ENCODE data around the gene BBOF1. TPM values are rescaled to one million over a fixed set of nuclear protein-coding genes. Genes with fewer than 3 reads are reported as not detected.

Gene BBOF1
- total RNA-seq, 8 experiments from 2014 or later: 4.0 to 38.2 (median 9.8) TPM

GRCh38 chr14:74042296-74042695 is 23.1 kb downstream of the BBOF1 start:
- H3K4me3 ChIP-seq: no peak overlapping the region
- ATAC-seq (replicated peaks in 6 of 8): no peak
- in situ Hi-C loops (cut with MboI; ENCODE audit: low pct_unique_long_range_greater_than_20kb in 2 of 9, low sequenced_read_pairs in 9 of 9, unreplicated experiment in 9 of 9): no loop called here
- no peak overlapping the region for H3K27ac ChIP-seq
- no peaks in the 10 kb centered on the region for H3K4me1 ChIP-seq (replicated peaks in 1 of 2)
- 37 to 76% (median 54%) methylated on average over 1 to 2 of the region's 2 CpGs; no CpG with 5 or more reads in 4 of the 10 experiments for WGBS, 10 experiments

- in situ Hi-C loops (cut with MboI; ENCODE audit: low pct_unique_long_range_greater_than_20kb in 2 of 9, low sequenced_read_pairs in 9 of 9, unreplicated experiment in 9 of 9): no loop called here
- WGBS, 10 experiments: 83 to 100% (median 96%) methylated on average over 1 to 4 of the region's 4 CpGs; no CpG with 5 or more reads in 7 of the 10 experiments
- H3K4me3 ChIP-seq: no peak overlapping the region
- H3K27ac ChIP-seq: no peak overlapping the region
- peak in 2 of 8 experiments; percentile 68 to 85 for ATAC-seq (replicated peaks in 6 of 8)
- no peaks in the 10 kb centered on the region for H3K4me1 ChIP-seq (replicated peaks in 1 of 2)
Observed at GRCh38 chr14:74045522-74045921, 26.4 kb downstream of the BBOF1 start.

DNA sequence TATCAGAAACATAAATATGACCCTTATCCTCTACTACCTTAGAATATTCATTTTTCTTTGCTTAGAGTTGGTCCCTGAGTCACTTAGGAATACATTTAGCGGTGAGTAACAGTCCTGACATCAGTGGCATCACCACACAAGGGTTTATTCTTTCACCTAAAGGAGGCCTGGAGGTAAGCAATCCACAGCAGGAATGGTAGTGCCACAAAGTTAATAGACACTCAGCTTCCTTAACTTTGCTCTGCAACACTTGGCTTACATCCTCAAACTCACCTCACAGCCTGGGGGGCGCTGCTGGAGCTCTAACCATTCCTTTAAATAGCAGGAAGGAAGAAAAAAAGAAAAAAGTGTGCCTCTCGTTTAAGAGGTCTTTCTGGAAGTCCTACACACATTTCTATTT is 29.1 kb downstream of the BBOF1 start:
- peak in 1 of 8 experiments; percentile 53 for ATAC-seq (replicated peaks in 6 of 8)
- WGBS, 10 experiments: 17 to 88% (median 39%) methylated on average over 1 to 3 of the region's 3 CpGs
- in situ Hi-C loops (cut with MboI; ENCODE audit: low pct_unique_long_range_greater_than_20kb in 2 of 9, low sequenced_read_pairs in 9 of 9, unreplicated experiment in 9 of 9): no loop called here

DNA sequence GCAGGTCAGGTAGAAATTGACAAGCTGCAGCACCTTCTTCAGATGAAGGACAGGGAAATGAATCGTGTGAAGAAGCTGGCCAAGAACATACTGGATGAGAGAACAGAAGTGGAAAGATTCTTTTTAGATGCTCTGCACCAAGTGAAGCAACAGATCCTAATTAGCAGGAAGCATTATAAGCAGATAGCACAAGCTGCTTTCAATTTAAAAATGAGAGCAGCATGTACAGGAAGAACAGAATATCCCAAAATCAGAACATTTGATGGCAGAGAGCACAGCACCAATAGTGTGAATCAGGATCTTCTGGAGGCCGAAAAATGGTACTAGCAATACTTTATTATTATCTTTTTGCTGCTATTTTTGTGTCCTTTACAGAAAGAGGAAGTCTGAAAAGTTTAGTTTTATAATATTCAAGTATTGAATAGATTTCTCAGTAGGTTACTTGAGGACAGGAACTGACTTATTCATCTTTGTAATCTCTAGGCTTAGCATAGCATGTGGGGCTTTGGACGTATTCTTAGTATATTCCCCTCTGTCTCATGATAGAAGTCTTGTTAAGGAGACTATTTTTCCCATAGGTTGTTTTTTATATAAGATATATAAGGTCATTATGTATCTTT is 30.8 kb downstream of the BBOF1 start:
- in situ Hi-C loops (cut with MboI; ENCODE audit: low pct_unique_long_range_greater_than_20kb in 2 of 9, low sequenced_read_pairs in 9 of 9, unreplicated experiment in 9 of 9): no loop called here

More for the DNA sequence above, 29.1 kb downstream of the BBOF1 start:
- H3K4me1 ChIP-seq (replicated peaks in 1 of 2): no peaks in the 10 kb centered on the region
- no peak overlapping the region for H3K4me3 ChIP-seq
- H3K27ac ChIP-seq: no peak overlapping the region

DNA sequence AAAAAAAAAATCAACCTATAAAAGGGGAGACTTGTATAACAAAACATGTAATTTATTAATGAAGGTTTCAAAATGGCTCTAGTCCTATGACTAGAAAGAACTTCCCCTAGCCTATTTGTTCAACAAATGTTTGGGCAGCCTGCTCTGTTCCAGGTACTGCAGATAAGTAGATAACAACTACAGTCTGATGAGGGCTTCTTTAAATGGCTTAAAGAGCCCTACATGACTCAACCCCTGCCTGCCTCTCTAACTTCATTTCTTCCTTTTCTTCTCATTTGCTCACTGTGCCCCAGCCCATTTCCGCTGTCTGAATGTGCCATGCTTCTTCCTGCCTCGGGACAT is 43.6 kb downstream of the BBOF1 start:
- Histone ChIP-seq H3K4me3 (no peak overlapping the region), H3K4me1 (replicated peaks in 1 of 2) (no peaks in the 10 kb centered on the region), H3K27ac (no peak overlapping the region)
- in situ Hi-C loops (cut with MboI; ENCODE audit: low pct_unique_long_range_greater_than_20kb in 2 of 9, low sequenced_read_pairs in 9 of 9, unreplicated experiment in 9 of 9): no loop called here
- ATAC-seq (replicated peaks in 6 of 8): no peak
- whole genome bisulfite sequencing, 10 experiments: 75 to 100% (median 89%) methylated on average over 1 to 2 of the region's 2 CpGs; no CpG with 5 or more reads in 5 of the 10 experiments

More for the DNA sequence above, 30.8 kb downstream of the BBOF1 start:
- Histone ChIP-seq H3K27ac (no peak overlapping the region), H3K4me1 (replicated peaks in 1 of 2) (no peaks in the 10 kb centered on the region), H3K4me3 (no peak overlapping the region)
- no peak for ATAC-seq (replicated peaks in 6 of 8)
- WGBS, 10 experiments: 0 to 92% (median 57%) methylated on average over 1 to 3 of the region's 3 CpGs

- no peak overlapping the region for H3K27ac ChIP-seq
- in situ Hi-C loops (cut with MboI; ENCODE audit: low pct_unique_long_range_greater_than_20kb in 2 of 9, low sequenced_read_pairs in 9 of 9, unreplicated experiment in 9 of 9): no loop called here
- no peak overlapping the region for H3K4me3 ChIP-seq
- no peaks in the 10 kb centered on the region for H3K4me1 ChIP-seq (replicated peaks in 1 of 2)
- ATAC-seq (replicated peaks in 6 of 8): no peak
Observed at GRCh38 chr14:74064426-74064825, 45.3 kb downstream of the BBOF1 start.

- ATAC-seq (replicated peaks in 6 of 8): no peak
- in situ Hi-C loops (cut with MboI; ENCODE audit: low pct_unique_long_range_greater_than_20kb in 2 of 9, low sequenced_read_pairs in 9 of 9, unreplicated experiment in 9 of 9): no loop called here
Observed at GRCh38 chr14:74064883-74065282, 45.7 kb downstream of the BBOF1 start.

DNA sequence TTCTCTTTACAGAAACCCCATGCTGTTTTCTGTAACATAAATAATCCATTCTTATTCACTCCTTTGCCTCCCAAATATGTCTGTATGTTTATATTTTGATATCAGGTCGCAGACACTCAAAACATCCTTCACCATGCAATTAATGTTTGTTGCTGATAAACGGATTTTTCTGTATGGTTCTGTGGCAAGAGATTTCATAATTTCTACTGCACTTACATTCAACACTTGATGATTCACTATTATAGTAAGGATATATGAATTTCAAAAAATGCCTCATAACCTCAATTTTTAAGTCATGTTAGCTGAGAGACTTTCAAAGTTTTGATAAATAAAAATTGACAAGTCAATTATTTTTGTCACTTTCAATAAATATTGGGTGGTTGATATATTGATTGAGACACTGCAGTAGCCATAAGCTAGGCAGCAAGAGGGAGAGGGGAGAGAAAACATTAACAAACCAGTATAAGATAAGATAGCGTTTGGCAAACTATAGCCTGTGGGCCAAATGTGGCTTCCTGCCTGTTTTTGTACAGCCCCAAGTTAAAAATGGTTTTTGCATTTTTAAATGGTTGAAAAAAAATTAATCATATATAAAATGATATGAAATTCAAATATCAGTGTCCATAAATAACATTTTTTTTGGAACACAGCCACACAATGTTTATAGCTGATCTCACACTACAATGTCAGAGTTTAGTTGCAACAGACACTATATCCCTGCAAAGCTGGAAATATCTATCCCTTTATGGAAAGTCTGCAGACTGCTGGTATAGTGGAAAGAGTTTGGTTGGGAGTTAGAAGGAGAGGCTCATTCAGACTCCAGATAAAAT is 46.8 kb downstream of the BBOF1 start:
- Histone ChIP-seq H3K4me1 (replicated peaks in 1 of 2) (no peaks in the 10 kb centered on the region), H3K27ac (no peak overlapping the region), H3K4me3 (no peak overlapping the region)
- WGBS, 10 experiments: 52 to 100% (median 82%) methylated on average over 2 to 3 of the region's 3 CpGs
- in situ Hi-C loops (cut with MboI; ENCODE audit: low pct_unique_long_range_greater_than_20kb in 2 of 9, low sequenced_read_pairs in 9 of 9, unreplicated experiment in 9 of 9): no loop called here
- no peak for ATAC-seq (replicated peaks in 6 of 8)

More at GRCh38 chr14:74064883-74065282, 45.7 kb downstream of the BBOF1 start:
- no peak overlapping the region for H3K4me3 ChIP-seq
- H3K4me1 ChIP-seq (replicated peaks in 1 of 2): no peaks in the 10 kb centered on the region
- 74 to 100% (median 89%) methylated on average over 1 to 3 of the region's 3 CpGs for WGBS, 10 experiments
- no peak overlapping the region for H3K27ac ChIP-seq

- in situ Hi-C loops (cut with MboI; ENCODE audit: low pct_unique_long_range_greater_than_20kb in 2 of 9, low sequenced_read_pairs in 9 of 9, unreplicated experiment in 9 of 9): no loop called here
- ATAC-seq (replicated peaks in 6 of 8): no peak
- no peak overlapping the region for H3K4me3 ChIP-seq
- no peak overlapping the region for H3K27ac ChIP-seq
- no peaks in the 10 kb centered on the region for H3K4me1 ChIP-seq (replicated peaks in 1 of 2)
- 20 to 82% (median 43%) methylated on average over 1 of the region's 1 CpG; no CpG with 5 or more reads in 7 of the 10 experiments for WGBS, 10 experiments
Observed at GRCh38 chr14:74077401-74077800, 58.3 kb downstream of the BBOF1 start.

DNA sequence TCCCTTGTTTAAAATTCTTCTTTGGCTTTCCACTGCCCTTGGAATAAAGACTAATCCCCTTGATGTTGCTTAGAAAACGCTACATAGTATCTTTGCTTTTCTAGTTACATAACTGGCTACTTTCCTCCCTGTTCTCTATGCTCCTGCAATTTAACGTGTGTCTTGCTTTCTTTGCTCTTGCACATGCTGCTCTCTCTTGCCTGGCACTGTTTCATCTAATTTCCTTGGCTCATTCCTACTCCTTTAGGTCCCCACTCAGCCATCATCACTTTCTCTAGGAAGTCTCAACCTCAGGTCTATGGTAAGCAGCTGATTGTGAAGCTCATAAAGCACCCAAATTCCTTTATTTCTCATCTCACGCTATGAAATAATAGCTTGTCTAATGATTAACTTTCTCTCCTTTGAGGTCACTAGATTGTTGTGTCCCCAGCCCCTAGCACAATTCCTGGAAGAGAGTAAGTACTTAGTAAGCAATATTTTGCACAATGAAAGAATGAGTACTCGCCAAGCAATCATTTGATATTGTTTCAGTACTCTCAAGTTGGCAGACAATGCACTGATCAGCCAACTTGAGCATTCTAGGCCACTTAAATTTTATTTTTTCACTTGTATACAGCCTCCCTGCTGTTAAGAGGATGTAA is 61.8 kb downstream of the BBOF1 start:
- in situ Hi-C loops (cut with MboI; ENCODE audit: low pct_unique_long_range_greater_than_20kb in 2 of 9, low sequenced_read_pairs in 9 of 9, unreplicated experiment in 9 of 9): no loop called here
- Histone ChIP-seq H3K4me1 (replicated peaks in 1 of 2) (peaks cover 5 to 9% of the 10 kb centered on the region in 2 donors), H3K4me3 (no peak overlapping the region), H3K27ac (no peak overlapping the region)
- 31 to 63% (median 43%) methylated on average over 2 to 4 of the region's 4 CpGs for WGBS, 10 experiments
- ATAC-seq (replicated peaks in 6 of 8): no peak

- Histone ChIP-seq H3K4me3 (no peak overlapping the region), H3K27ac (no peak overlapping the region), H3K4me1 (replicated peaks in 1 of 2) (peaks cover 5 to 10% of the 10 kb centered on the region in 2 donors)
- no peak for ATAC-seq (replicated peaks in 6 of 8)
- 85 to 100% (median 94%) methylated on average over 1 to 3 of the region's 3 CpGs; no CpG with 5 or more reads in 1 of the 10 experiments for WGBS, 10 experiments
- in situ Hi-C loops (cut with MboI; ENCODE audit: low pct_unique_long_range_greater_than_20kb in 2 of 9, low sequenced_read_pairs in 9 of 9, unreplicated experiment in 9 of 9): no loop called here
Observed at GRCh38 chr14:74081491-74081890, 62.3 kb downstream of the BBOF1 start.

DNA sequence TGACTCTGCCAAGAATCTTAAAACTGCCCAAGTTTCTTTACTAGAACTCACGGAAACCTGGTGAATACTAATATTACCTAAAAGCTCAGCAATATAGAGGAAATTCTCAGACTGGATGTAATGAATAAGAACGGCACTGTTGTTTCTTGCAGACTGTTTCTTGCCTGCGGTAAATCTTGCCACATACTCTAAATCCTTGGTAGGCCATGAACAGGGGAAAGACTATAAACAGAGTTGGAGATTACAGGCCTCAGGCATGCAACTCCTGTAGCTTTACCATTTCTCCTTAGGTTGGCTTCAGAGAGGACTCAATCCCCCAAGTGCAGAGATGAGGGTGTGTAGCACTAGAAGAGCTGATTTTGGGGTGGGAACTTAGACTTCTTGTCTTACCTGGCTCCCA is 64.0 kb downstream of the BBOF1 start:
- peak overlapping the region in 2 of 5 donors; percentile 60 to 66 for H3K4me3 ChIP-seq
- in situ Hi-C loops (cut with MboI; ENCODE audit: low pct_unique_long_range_greater_than_20kb in 2 of 9, low sequenced_read_pairs in 9 of 9, unreplicated experiment in 9 of 9): no loop called here
- H3K27ac ChIP-seq: no peak overlapping the region
- H3K4me1 ChIP-seq (replicated peaks in 1 of 2): peaks cover 5 to 10% of the 10 kb centered on the region in 2 donors
- no peak for ATAC-seq (replicated peaks in 6 of 8)
- 61 to 91% (median 86%) methylated on average over 1 to 3 of the region's 3 CpGs; no CpG with 5 or more reads in 2 of the 10 experiments for WGBS, 10 experiments

- ATAC-seq (replicated peaks in 6 of 8): peak in 1 of 8 experiments; percentile 11
Observed at GRCh38 chr14:74083784-74084276, 64.7 kb downstream of the BBOF1 start.

More at GRCh38 chr14:74083784-74084276, 64.7 kb downstream of the BBOF1 start:
- 0 to 17% (median 1%) methylated on average over 1 to 7 of the region's 15 CpGs for WGBS, 10 experiments
- H3K4me1 ChIP-seq (replicated peaks in 1 of 2): peaks cover 5 to 10% of the 10 kb centered on the region in 2 donors
- in situ Hi-C loops (cut with MboI; ENCODE audit: low pct_unique_long_range_greater_than_20kb in 2 of 9, low sequenced_read_pairs in 9 of 9, unreplicated experiment in 9 of 9): no loop called here
- H3K4me3 ChIP-seq: peak overlapping the region; percentile 60 to 87 (median 69)
- peak overlapping the region in 1 of 2 donors; percentile 37 for H3K27ac ChIP-seq
